Measurements from ENCODE around the gene SSBP3.

DNA sequence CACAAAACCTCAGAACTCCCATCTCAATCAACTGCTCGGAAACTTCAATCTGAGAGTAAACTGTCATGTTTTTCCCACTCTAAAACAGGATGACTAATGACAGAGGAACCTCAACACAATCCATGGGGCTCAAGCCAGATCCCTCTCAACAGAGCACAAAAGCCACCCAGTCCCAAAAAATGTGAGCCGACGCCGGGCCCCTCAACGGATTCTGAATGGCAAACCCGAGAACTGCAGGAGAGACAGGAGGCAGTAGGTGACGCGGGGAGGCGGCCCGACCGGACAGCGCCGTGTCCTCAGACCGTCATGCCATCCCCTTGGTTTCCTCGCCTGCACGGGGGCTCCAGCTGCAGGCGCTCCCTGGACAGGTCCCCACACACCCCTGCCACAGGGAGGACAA lies 53.4 kb downstream of the SSBP3 start:
- TF ChIP-seq, protein P1, sequence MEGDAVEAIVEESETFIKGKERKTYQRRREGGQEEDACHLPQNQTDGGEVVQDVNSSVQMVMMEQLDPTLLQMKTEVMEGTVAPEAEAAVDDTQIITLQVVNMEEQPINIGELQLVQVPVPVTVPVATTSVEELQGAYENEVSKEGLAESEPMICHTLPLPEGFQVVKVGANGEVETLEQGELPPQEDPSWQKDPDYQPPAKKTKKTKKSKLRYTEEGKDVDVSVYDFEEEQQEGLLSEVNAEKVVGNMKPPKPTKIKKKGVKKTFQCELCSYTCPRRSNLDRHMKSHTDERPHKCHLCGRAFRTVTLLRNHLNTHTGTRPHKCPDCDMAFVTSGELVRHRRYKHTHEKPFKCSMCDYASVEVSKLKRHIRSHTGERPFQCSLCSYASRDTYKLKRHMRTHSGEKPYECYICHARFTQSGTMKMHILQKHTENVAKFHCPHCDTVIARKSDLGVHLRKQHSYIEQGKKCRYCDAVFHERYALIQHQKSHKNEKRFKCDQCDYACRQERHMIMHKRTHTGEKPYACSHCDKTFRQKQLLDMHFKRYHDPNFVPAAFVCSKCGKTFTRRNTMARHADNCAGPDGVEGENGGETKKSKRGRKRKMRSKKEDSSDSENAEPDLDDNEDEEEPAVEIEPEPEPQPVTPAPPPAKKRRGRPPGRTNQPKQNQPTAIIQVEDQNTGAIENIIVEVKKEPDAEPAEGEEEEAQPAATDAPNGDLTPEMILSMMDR (IDR thresholded peaks at IDR 0.05; ENCODE audit: insufficient read depth, low read length, poor library complexity, severe bottlenecking), result no peak
- no peak for TF ChIP-seq EZH2phosphoT487 (conservative IDR thresholded peaks at IDR 0.05; ENCODE audit: low read length)
